B cell (primary cell): ENCODE data around the gene TAF6. TPM values are rescaled to one million over a fixed set of nuclear protein-coding genes. Genes with fewer than 3 reads are reported as not detected.
A peak's percentile ranks its signal among the peaks of the same experiment; 100 is the strongest.

ENCODE experiments used
- ATAC-seq: fragments of 200-7000 bp; cut with Tn5 transposase; one replicate; pipeline ENCODE4 v1.10.0; 2021; ENCODE audit warnings: low read depth, mild to moderate bottlenecking, moderate number of reproducible peaks, moderate library complexity
- CTCF ChIA-PET: fragments of 350-600 bp; sonication (Branson Sonifier 250); formaldehyde crosslinking; loops from one replicate; lab custom pipeline; 2021; ENCODE audit warnings: antibody characterized with exemption, inconsistent platforms; lab: Charles Lee
- POLR2A ChIA-PET: fragments of 350-600 bp; sonication (Branson Sonifier 250); formaldehyde crosslinking; loops from one replicate; lab custom pipeline; 2021; ENCODE audit warnings: antibody characterized with exemption; lab: Charles Lee
- DNase-seq: peaks from one replicate; pipeline ENCODE4 v3.0.0; 2013
- H2AFZ ChIP-seq: 2 replicates; pipeline ENCODE4 v1.6.1; 2012; ENCODE audit warnings: mild to moderate bottlenecking, low read depth, low read length; ENCODE audit not compliant: insufficient read depth, poor library complexity, severe bottlenecking
- H3K27ac ChIP-seq, 2 donors: 1 replicate in 1 of 2; 2 replicates in 1 of 2; pipeline ENCODE4 v1.5.1; 2012 to 2013; ENCODE audit warnings: low read length in 2 of 2, mild to moderate bottlenecking in 2 of 2, moderate library complexity in 1 of 2
- H3K27me3 ChIP-seq, 4 experiments: fragments of 200-600 bp in 1 of 4; sonication (generic) in 1 of 4; replicated peaks in 1 of 4; 1 replicate in 2 of 4; 2 replicates in 2 of 4; pipeline versions ENCODE4 v1.6.1 to v1.7.0; 2013 to 2016; ENCODE audit warnings: low read length in 3 of 4, mild to moderate bottlenecking in 2 of 4, mixed read lengths in 1 of 4, moderate library complexity in 1 of 4; ENCODE audit not compliant: insufficient read depth in 4 of 4, control insufficient read depth in 3 of 4; ENCODE audit errors: control extremely low read depth in 1 of 4
- H3K36me3 ChIP-seq, 2 experiments: replicated peaks in 1 of 2; 1 replicate in 1 of 2; 2 replicates in 1 of 2; pipeline versions ENCODE4 v1.6.1 to v1.7.1; 2013; ENCODE audit warnings: low read length in 1 of 2; ENCODE audit not compliant: insufficient read depth in 2 of 2, control insufficient read depth in 1 of 2; ENCODE audit errors: control extremely low read depth in 1 of 2, extremely low read depth in 1 of 2
- H3K4me1 ChIP-seq, 2 donors: fragments of 200-600 bp in 1 of 2; sonication (generic) in 1 of 2; 1 replicate in 1 of 2; 2 replicates in 1 of 2; pipeline versions ENCODE4 v1.5.1 to v1.6.1; 2013 to 2017; ENCODE audit warnings: low read length in 2 of 2; ENCODE audit not compliant: control insufficient read depth in 2 of 2, insufficient read depth in 2 of 2
- H3K4me2 ChIP-seq: replicated peaks from 2 replicates; pipeline ENCODE3; 2012; ENCODE audit warnings: mild to moderate bottlenecking, low read depth, low read length; ENCODE audit not compliant: poor library complexity, severe bottlenecking
- H3K4me3 ChIP-seq, 5 experiments: fragments of 200-600 bp in 1 of 5; sonication (generic) in 1 of 5; 1 replicate in 3 of 5; 2 replicates in 2 of 5; pipeline versions ENCODE4 v1.5.1 to v1.7.0; 2011 to 2016; ENCODE audit warnings: low read length in 4 of 5, mild to moderate bottlenecking in 4 of 5, low read depth in 2 of 5, control low read depth in 1 of 5, moderate library complexity in 1 of 5; ENCODE audit not compliant: insufficient read depth in 1 of 5; ENCODE audit errors: control extremely low read depth in 1 of 5, extremely low read depth in 1 of 5
- H3K79me2 ChIP-seq: fragments of 200-600 bp; sonication (generic); one replicate; pipeline ENCODE4 v1.6.0; 2016; ENCODE audit warnings: low read length; ENCODE audit not compliant: control insufficient read depth, insufficient read depth
- H3K9ac ChIP-seq: fragments of 200-600 bp; sonication (generic); 2 replicates; pipeline ENCODE4 v1.6.1; 2017; ENCODE audit warnings: mild to moderate bottlenecking, low read length, moderate library complexity
- H3K9me3 ChIP-seq, 3 donors: one replicate each; pipeline versions ENCODE4 v1.6.1 to v1.7.1; 2013; ENCODE audit warnings: low read length in 2 of 3; ENCODE audit not compliant: control insufficient read depth in 2 of 3, insufficient read depth in 1 of 3; ENCODE audit errors: control extremely low read depth in 1 of 3
- H4K20me1 ChIP-seq: 2 replicates; pipeline ENCODE4 v1.6.0; 2012; ENCODE audit warnings: mild to moderate bottlenecking, low read length; ENCODE audit not compliant: insufficient read depth, control insufficient read depth, poor library complexity, severe bottlenecking
- H3K27ac Mint-ChIP-seq: one replicate; pipeline ENCODE4 v1.8.0; 2021; ENCODE audit warnings: mixed read lengths
- H3K27me3 Mint-ChIP-seq: one replicate; pipeline ENCODE4 v1.8.0; 2021; ENCODE audit warnings: mixed read lengths
- H3K4me1 Mint-ChIP-seq: one replicate; pipeline ENCODE4 v1.8.0; 2021; ENCODE audit warnings: mixed read lengths
- H3K4me3 Mint-ChIP-seq: one replicate; pipeline ENCODE4 v1.8.0; 2021; ENCODE audit warnings: mixed read lengths
- H3K9me3 Mint-ChIP-seq: one replicate; pipeline ENCODE4 v1.8.0; 2022; ENCODE audit warnings: mixed read lengths; ENCODE audit not compliant: insufficient read depth
- CTCF ChIP-seq: fragments of 200-600 bp; IDR thresholded peaks from one replicate; pipeline ENCODE4 v1.8.0; 2022; ENCODE audit warnings: antibody characterized with exemption, mild to moderate bottlenecking
- EZH2 ChIP-seq: IDR thresholded peaks from 2 replicates; pipeline ENCODE4 v1.6.1; 2012; ENCODE audit warnings: borderline replicate concordance, low read depth, mild to moderate bottlenecking, moderate library complexity, low read length; ENCODE audit not compliant: insufficient read depth, poor library complexity, severe bottlenecking
- WGBS: methylation state at CpG from one replicate; pipeline ENCODE4 v1.1.5; 2013; ENCODE audit warnings: missing lambda C conversion rate; ENCODE audit not compliant: insufficient coverage; 5-methylcytosine and 5-hydroxymethylcytosine counted together
- intact Hi-C: fragments of 100-400 bp; cut with micrococcal nuclease; formaldehyde crosslinking; loops from one replicate; pipeline ENCODE4 v1.10.0; 2022
- polyA plus RNA-seq: library from polyadenylated mRNA; depleted of rRNA; stranded (reverse); fragments of >200 nt; gene quantifications from 2 replicates; pipeline ENCODE4 v1.2.3, GENCODE V29; 2012
- total RNA-seq, 2 donors: library from RNA; stranded (reverse); fragments of 120-200 nt in 1 of 2; gene quantifications; 1 replicate in 1 of 2; 2 replicates in 1 of 2; pipeline versions ENCODE4 v1.2.3 to v1.2.4, GENCODE V29; 2013 to 2022

Gene TAF6
- total and polyA plus RNA-seq, 2 donors (not counting 1 experiment from before 2014, with no cell fraction given), result 48.3 to 65.8 TPM

- peak within 1 kb of the TSS; percentile 68 to 84 for H3K27ac ChIP-seq
- H3K4me3 ChIP-seq, result peak within 1 kb of the TSS; percentile 56 to 95 (median 73)
- intact Hi-C loops, result loop anchor here (1.0 to 5.0 kb wide), 6 partner anchors 10 to 179 kb away; partner anchors contain the start of genes GAL3ST4, GPC2, LAMTOR4 and MBLAC1
- H3K9me3 ChIP-seq, result no peaks in the 10 kb centered on the region
- H3K4me2 ChIP-seq, result peak within 1 kb of the TSS; percentile 92
- ChIA-PET CTCF (interaction anchor here (0.5 to 5.1 kb wide), 6 partner anchors 9 to 38 kb away, joined by 3 to 18 read pairs (median 4); partner anchors contain the start of gene LAMTOR4), POLR2A (interaction anchor here (0.7 to 2.9 kb wide), 2 partner anchors 10 to 30 kb away, joined by 5 to 16 read pairs; partner anchors contain the start of gene LAMTOR4)
- Mint-ChIP-seq H3K9me3 (no peaks in the 10 kb centered on the region), H3K27ac (peak within 1 kb of the TSS; percentile 90), H3K4me3 (peak within 1 kb of the TSS; percentile 89), H3K27me3 (no peaks in the 10 kb centered on the region), H3K4me1 (peaks cover 43% of the 10 kb centered on the region)
- H3K27me3 ChIP-seq, result no peaks in the 10 kb centered on the region
- H3K79me2 ChIP-seq, result peaks cover 23% of the 10 kb centered on the region
- peak within 1 kb of the TSS; percentile 97 for H2AFZ ChIP-seq
- peak within 1 kb of the TSS; percentile 95 for H3K9ac ChIP-seq
- WGBS, result under 1% methylated on average over 81 of the region's 87 CpGs
- H3K4me1 ChIP-seq, result peaks cover 22 to 27% of the 10 kb centered on the region in 2 donors
- H3K36me3 ChIP-seq, result peaks cover 0 to 41% of the 10 kb centered on the region in 2 experiments
- ATAC-seq, result peak; percentile 93
- peak; percentile 93 for DNase-seq
- TF ChIP-seq CTCF (no peak), EZH2 (no peak)
- peaks cover 28% of the 10 kb centered on the region for H4K20me1 ChIP-seq
Measured at GRCh38 chr7:100158229-100159098, 39.3 kb upstream of the TAF6 start, which contains the start of gene TRAPPC14. TRAPPC14 (minus strand) TSS chr7:100158723; CDS start chr7:100158499, 224 bp downstream.
